Inflammatory macrophage treated with lipopolysaccharide for 1 hour (primary cell): ENCODE measurements around the gene TDRD7.
"Not testable (repeated sequence)": the region's sequence is repeated elsewhere in the genome, so short reads cannot be mapped to it uniquely, and the experiment has no call there.

Experiments
- DNase-seq, 2 donors: peaks; one replicate each; pipeline ENCODE4 v3.0.0-alpha.2; 2020 to 2022

Gene TDRD7

DNA sequence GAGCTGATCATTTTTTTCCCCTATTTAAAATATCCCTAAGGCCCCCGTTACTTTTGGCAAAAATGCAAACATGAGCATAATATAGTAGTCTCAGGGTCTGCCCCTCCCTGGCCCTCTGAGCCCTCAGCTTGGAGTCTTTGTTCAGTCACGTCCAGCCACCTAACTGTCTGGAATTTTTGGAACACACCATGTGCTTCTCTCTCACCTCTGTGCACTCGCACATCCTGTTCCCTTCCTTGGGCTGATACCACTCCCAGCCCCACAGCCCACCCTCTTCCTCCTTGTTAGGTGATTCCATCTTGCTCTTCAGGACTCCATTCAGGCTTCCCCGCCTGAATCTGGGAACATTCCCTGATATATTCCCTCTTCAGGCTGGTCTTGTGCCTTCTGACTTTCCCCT is 16.0 kb downstream of the TDRD7 start:
- DNase-seq, result no peak

DNA sequence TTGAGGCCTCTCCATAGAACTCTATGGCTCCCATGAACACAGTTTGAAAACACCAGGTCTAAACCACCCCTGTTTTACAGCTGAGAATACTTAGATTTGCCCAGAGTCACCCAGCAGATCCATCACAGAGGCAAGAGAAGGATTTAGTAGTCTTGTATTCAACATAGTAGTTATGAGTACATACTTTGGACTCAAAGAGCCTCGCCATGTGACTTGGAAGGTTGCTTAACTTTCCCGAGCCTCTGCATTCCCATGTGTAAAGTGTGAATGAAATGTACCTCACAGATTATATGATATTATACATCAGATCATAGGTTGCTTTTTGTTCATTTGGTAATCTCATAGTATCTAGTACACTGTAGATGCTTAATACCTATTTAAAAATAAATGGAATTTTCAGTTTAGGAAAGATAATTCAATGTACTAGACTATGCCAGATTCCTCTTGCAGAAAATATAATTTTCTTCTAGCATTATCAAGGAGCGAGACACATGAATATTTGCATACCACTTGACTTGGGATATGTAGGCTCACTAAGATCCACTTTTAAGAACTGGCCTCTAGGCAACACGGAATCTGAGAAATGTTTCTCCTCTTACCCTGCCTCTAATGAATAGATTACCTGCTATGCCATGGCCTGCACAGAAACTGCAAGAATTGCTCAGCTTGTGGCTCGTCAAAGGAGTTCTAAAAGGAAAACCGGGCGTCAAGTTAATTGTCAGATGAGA is 18.6 kb downstream of the TDRD7 start:
- no peak for DNase-seq

- no peak for DNase-seq
These were observed 19.1 kb downstream of the TDRD7 start for GRCh38 chr9:97431044-97431441.

- no peak for DNase-seq
These were observed 19.8 kb downstream of the TDRD7 start for GRCh38 chr9:97431549-97432143.

- DNase-seq, result no peak
These were observed 25.2 kb downstream of the TDRD7 start for GRCh38 chr9:97437051-97437600.

GRCh38 chr9:97438257-97438656 is 26.4 kb downstream of the TDRD7 start:
- DNase-seq, result no peak

DNA sequence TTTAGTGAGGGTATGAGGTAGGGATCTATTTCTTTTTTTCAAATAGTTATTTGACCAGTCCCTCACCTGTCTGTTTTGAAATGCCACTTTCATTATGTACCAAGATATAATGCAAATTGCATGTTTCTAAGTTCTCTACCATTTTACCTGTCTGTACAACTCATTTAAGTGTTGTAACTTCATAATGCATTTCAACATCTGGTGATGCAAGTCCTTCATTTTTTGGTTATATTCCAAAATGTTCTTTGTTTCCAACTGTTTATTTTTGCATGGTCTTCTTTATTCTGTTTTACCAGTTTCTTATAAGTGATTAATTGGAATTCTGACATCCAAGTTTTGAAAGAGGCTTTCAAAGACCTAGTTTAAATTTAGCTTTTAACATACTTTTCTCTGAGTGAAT is 26.8 kb downstream of the TDRD7 start:
- no peak for DNase-seq

GRCh38 chr9:97440160-97440559 is 28.3 kb downstream of the TDRD7 start:
- no peak for DNase-seq

GRCh38 chr9:97441729-97442128 is 29.8 kb downstream of the TDRD7 start:
- no peak for DNase-seq

DNA sequence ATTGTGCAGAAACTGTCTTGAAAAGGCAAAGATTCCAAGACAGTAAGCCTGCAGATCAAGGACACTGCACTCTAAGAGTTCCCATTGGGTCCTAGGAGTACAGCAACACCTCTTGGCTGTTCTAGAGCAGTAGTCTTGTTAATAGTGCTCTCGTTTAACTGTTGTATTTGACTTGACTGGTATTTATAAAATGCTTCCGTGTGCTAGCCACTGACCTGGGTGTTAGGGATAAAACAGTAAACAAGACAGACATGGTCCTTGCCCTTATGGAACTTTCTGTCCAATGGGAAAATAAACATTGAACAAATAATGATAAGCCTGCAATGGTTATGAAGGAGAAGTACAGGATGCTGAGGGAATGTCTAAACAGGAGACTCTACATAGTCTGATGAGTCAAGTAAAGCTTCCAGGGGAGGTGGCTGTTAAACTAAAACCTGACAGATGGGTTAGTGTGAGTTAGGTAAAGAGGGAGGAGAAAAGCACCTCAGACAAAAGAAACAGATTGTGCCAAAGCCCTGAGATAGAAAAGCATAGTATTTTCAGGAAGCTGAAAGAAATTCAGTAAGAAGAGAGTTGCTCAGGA is 33.3 kb downstream of the TDRD7 start:
- DNase-seq, result no peak

DNA sequence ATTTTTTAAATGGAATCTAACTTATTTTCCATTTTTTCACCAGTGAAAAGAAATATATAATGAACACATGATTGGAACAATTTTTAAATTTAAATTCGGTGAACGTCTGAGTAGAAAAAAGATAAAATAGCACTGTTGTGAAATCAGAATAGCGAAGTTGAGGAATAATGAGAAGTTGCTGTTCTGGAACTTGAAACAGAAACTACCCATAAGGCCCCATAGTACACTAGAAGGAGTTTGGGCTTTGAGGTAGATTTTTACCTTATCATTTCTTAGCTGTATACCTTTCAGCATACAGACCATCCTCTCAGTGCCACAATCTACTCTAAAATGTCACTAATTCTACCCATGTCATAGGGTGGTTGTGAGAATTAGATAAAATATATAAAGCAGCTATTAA is 35.1 kb downstream of the TDRD7 start:
- peak; percentile 18 to 54 for DNase-seq

GRCh38 chr9:97453573-97453972 is 41.7 kb downstream of the TDRD7 start:
- DNase-seq, result not testable (repeated sequence)

DNA sequence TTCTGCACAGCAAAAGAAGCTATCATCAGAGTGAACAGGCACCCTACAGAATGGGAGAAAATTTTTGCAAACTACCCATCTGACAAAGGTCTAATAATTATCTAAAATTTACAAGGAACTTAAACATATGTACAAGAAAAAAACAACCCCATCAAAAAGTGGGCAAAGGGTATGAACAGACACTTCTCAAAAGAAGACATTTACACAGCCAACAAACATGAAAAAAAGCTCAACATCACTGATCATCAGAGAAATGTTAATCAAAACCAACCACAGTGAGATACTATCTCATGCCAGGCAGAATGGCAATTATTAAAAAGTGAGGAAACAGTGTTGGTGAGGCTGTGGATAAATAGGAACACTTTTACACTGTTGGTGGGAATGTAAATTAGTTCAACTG is 44.9 kb downstream of the TDRD7 start:
- not testable (repeated sequence) for DNase-seq

- peak; percentile 10 to 12 for DNase-seq
These were observed 47.4 kb downstream of the TDRD7 start for GRCh38 chr9:97459326-97459725.

- DNase-seq, result no peak
These were observed 50.3 kb downstream of the TDRD7 start for GRCh38 chr9:97462159-97462558.

DNA sequence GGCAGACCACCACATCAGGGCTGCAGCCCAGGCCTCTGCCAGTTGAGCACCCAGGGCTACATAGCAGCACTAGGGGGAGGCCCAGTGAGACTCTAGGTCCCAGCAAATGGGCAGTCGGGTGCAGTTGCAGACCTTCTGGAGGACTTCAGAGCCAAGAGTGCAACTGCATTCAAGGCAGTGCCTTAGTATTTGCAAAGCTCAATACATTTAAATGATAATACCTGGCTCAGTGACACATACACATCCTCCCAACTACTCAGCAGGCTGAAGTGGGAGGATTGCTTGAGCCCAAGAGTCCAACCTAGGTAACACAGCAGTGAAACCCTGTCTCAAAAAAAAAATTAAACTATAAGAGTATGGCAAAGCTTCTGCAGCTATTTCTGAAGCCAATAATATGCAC is 51.0 kb downstream of the TDRD7 start:
- no peak for DNase-seq

- peak in 1 of 2 donors; percentile 42 for DNase-seq
These were observed 57.0 kb downstream of the TDRD7 start for GRCh38 chr9:97468658-97469448.

GRCh38 chr9:97470076-97470475 is 58.2 kb downstream of the TDRD7 start:
- no peak for DNase-seq

- no peak for DNase-seq
These were observed 61.8 kb downstream of the TDRD7 start for GRCh38 chr9:97473717-97474116.

GRCh38 chr9:97474372-97474925 is 62.6 kb downstream of the TDRD7 start:
- no peak for DNase-seq

- DNase-seq, result no peak
These were observed 63.2 kb downstream of the TDRD7 start for GRCh38 chr9:97475059-97475458.

DNA sequence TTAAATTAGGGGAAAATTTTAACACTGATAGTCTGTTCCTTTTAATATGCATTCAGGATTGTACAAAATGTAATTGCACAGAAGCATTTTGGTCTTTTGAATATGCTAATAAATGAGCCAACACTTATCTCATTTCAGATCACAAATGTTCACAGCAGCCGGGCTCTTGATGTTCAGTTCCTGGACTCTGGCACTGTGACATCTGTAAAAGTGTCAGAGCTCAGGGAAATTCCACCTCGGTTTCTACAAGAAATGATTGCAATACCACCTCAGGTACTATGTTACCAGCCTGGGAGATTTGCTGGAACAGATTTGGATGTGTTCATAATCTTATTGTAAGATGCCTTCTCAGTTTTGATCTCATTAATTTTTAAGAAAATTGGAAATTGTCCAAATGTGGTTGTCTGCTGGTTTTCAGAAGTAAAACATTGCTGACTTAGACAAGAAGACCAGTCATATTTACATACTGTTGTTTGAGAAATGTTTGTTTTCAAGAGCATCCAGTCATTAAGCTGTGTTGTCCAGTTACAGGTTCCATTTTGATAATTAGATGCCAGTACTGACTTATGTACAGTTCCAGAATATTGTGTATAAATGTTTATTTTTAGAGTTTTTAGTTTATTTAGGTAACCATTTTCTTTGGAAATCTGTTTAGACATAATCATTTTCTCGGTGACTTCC is 66.5 kb downstream of the TDRD7 start:
- DNase-seq, result no peak
